ENCODE data around the gene IL10. TPM values are rescaled to one million over a fixed set of nuclear protein-coding genes. Genes with fewer than 3 reads are reported as not detected.

IL10 gene
- 1 to 10 TPM in 1 of 10 donors, under 1 TPM in 9; 0.25 to 1.2 (median 0.49) TPM for polyA plus RNA-seq (ENCODE audit: insufficient read length in 10 of 10)
- long read RNA-seq, donor 1 = 0 reads
- long read RNA-seq, donor 2 = 0 reads
- long read RNA-seq, donor 3 = 0 reads
- long read RNA-seq, donor 4 = 0 reads
- long read RNA-seq, donor 5, partial matches to known transcripts = 0 of 1 reads
- long read RNA-seq, donor 5, other reads (novel, unspliced or antisense) = 0 of 1 reads
- long read RNA-seq, donor 6, partial matches to known transcripts = 0 of 1 reads
- long read RNA-seq, donor 6, other reads (novel, unspliced or antisense) = 0 of 1 reads
- long read RNA-seq, donor 7, partial matches to known transcripts = 0 of 1 reads
- long read RNA-seq, donor 7, other reads (novel, unspliced or antisense) = 0 of 1 reads
- long read RNA-seq, donor 8 = 0 reads
- long read RNA-seq, donor 9 = 0 reads

GRCh38 chr1:206772243-206772937, at the start of gene IL10:
Gene IL10 (minus strand): TSS chr1:206772494. CDS start chr1:206772435, 59 bp downstream.
- no peak for DNase-seq

GRCh38 chr1:206821493-206821892, 49.2 kb upstream of the IL10 start:
- no peak for DNase-seq

GRCh38 chr1:206816390-206817287, 44.3 kb upstream of the IL10 start:
- peak in 1 of 3 donors; percentile 55 for DNase-seq

DNA sequence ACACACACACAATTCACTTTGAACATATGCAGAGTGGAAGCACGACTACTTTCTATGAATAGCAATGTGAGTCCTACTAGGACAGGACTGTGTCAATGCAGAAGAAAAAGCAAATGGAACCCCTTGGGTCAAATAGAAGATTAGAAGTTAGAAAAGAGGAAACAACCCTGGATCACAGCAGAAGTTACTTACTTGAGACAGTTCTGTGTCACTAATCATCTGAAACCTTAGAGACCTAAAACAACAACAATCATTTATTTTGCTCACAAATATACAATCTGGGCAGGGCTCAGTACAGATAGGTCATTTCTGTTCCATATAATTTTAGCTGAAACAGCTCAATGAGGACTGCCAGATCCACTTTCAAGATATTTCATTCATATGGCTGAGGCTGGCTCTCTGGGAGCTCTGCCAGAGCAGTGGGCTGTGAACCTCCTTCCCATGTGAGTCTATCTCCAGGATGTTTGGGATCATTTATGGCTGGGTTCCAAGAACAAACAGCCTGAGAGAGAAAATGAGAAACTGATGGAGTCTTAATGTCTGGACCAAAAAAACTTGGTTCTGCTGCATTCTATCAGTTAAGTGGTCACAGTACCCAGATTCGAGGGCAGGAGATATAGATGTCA, 42.5 kb upstream of the IL10 start:
- peak; percentile 49 to 81 (median 64) for DNase-seq

- no peak for DNase-seq
Observed at GRCh38 chr1:206812471-206812870, 40.2 kb upstream of the IL10 start.

- no peak for DNase-seq
Observed at GRCh38 chr1:206809504-206810084, 37.3 kb upstream of the IL10 start.

GRCh38 chr1:206808615-206809014, 36.3 kb upstream of the IL10 start:
- DNase-seq = peak in 1 of 3 donors; percentile 44

- no peak for DNase-seq
Observed at GRCh38 chr1:206805357-206805756, 33.1 kb upstream of the IL10 start.

DNA sequence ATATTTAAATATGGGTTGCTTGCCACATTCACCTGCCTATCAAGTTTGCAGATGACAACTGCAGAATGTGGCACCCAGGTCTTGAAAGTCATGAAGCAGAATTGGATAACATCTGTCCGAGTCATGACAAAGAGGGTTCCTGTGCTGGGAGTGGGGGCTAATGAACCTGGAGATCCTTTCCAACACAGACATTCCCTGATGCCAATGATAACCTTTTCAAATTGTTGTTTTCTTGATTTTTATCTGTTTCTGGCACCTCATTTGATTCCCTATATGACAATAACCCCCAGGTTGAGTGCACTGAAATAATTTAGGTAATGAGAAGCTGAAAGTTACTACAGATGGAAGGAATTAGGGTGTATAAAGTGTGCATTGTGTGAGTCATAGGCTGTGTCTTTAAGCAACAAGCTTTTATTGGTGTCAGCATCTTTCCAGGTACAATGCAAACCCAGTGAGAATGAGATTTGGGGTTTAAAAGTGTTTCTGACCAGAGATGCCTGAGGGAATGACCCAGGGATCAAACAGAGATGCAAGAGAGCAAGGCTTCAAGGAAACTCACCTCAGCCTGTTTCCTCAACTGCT, 32.0 kb upstream of the IL10 start:
- DNase-seq = no peak

GRCh38 chr1:206803221-206803730, 31.0 kb upstream of the IL10 start:
- no peak for DNase-seq

- no peak for DNase-seq
Observed at GRCh38 chr1:206802401-206802800, 30.1 kb upstream of the IL10 start.

- DNase-seq = no peak
Observed at GRCh38 chr1:206801467-206801866, 29.2 kb upstream of the IL10 start.

GRCh38 chr1:206800891-206801290, 28.6 kb upstream of the IL10 start:
- no peak for DNase-seq

DNA sequence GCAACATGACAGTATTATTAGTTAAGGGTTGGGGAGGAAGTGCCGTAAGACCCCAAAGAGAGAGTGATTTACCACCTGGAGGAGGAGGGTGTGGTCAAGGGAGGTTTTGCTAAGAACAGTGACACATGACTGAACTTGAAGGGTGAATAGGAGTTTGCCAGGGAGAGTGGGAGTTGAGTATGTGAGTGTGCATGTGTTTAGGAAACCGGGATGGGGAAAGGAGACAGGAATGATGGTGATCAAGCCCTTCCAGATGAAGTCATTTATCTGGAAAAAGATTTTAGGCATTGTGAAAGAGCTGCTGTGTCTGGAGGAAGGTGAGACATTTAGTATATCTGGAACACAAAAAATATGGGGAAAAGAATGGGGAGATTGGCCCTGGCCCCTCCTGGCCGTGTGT, 28.1 kb upstream of the IL10 start:
- no peak for DNase-seq

- DNase-seq = no peak
Observed at GRCh38 chr1:206799311-206799710, 27.0 kb upstream of the IL10 start.

GRCh38 chr1:206798384-206798996, 26.2 kb upstream of the IL10 start:
- no peak for DNase-seq

DNA sequence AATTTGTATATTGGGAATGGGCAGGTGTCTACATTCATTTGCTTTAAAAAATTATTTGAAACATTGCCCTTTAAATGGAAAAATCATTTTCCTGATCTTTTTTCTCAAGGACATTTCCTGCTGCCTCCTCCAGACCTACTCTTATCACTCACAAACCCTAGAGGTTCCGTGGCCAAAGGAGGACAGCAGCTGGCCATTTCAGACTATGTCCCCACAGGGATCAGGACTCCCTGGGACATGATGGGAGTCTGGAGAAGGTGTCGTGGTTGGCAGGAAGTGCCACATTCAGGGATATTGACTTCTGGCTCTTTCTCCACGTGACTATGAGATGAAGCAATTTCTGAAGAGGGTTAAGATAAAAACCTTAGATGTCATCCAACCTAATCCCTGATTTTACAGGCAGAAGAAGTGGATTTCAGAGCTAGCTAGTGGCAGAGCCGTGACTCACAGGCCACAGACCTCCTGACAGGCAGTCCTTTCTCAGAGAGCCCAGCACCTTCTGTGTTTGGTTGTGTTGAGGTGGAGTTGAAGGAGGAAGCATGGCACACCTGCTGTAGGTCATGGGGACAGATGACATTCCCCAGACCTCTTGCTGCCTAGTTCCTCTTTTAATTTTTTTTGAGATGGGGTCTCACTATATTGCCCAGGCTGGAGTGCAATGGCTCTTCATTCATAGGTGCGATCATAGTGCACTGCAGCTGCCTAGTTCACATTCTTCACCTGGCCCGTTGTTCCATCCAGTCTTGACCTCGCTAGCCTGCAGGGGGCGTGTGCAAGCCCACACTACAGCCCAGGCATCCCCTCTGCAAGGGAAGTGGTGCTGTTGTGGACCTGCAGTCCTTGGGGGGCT, 25.5 kb upstream of the IL10 start:
- DNase-seq = no peak

- no peak for DNase-seq
Observed at GRCh38 chr1:206796981-206797402, 24.7 kb upstream of the IL10 start.

- no peak for DNase-seq
Observed at GRCh38 chr1:206796116-206796515, 23.8 kb upstream of the IL10 start.

All from muscle of back (tissue), 13 donors.